Measurements from ENCODE around the gene SYT1.

- TF ChIP-seq, protein P1, sequence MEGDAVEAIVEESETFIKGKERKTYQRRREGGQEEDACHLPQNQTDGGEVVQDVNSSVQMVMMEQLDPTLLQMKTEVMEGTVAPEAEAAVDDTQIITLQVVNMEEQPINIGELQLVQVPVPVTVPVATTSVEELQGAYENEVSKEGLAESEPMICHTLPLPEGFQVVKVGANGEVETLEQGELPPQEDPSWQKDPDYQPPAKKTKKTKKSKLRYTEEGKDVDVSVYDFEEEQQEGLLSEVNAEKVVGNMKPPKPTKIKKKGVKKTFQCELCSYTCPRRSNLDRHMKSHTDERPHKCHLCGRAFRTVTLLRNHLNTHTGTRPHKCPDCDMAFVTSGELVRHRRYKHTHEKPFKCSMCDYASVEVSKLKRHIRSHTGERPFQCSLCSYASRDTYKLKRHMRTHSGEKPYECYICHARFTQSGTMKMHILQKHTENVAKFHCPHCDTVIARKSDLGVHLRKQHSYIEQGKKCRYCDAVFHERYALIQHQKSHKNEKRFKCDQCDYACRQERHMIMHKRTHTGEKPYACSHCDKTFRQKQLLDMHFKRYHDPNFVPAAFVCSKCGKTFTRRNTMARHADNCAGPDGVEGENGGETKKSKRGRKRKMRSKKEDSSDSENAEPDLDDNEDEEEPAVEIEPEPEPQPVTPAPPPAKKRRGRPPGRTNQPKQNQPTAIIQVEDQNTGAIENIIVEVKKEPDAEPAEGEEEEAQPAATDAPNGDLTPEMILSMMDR (IDR thresholded peaks at IDR 0.05) = no peak
- no peak for TF ChIP-seq ZFX (IDR thresholded peaks at IDR 0.05; ENCODE audit: borderline replicate concordance)
Measured at GRCh38 chr12:79455286-79455685, 590.7 kb downstream of the SYT1 start.

Data from 22Rv1 (cell line).